H1 (cell line): ENCODE measurements around the gene TRIM15. TPM values are rescaled to one million over a fixed set of nuclear protein-coding genes. Genes with fewer than 3 reads are reported as not detected.

Source experiments
- CTCF ChIA-PET: fragments of 300-600 bp; sonication (Branson Sonifier 250); formaldehyde crosslinking; loops from one replicate; lab custom pipeline; 2021; ENCODE audit not compliant: partially characterized antibody; lab: Charles Lee
- POLR2A ChIA-PET: fragments of 300-600 bp; sonication (Branson Sonifier 250); formaldehyde crosslinking; loops from one replicate; lab custom pipeline; 2021; ENCODE audit warnings: inconsistent platforms; ENCODE audit not compliant: partially characterized antibody; lab: Charles Lee
- DNase-seq, 2 experiments: peaks; one replicate each; pipeline versions ENCODE4 v3.0.0 to v3.0.0-alpha.2; 2010 to 2022; ENCODE audit warnings: low spot score in 2 of 2, low read depth in 1 of 2, mixed read lengths in 1 of 2
- FAIRE-seq: peaks from 2 replicates; lab custom pipeline; 2011; peaks lifted over from hg19 to GRCh38; lab: Jason Lieb, UNC
- H2AFZ ChIP-seq: 2 replicates; pipeline ENCODE4 v1.8.1; 2012; ENCODE audit warnings: low read length, inconsistent platforms
- H2AK5ac ChIP-seq: 2 replicates; pipeline ENCODE4 v1.6.1; 2013; ENCODE audit warnings: low read depth, low read length
- H2BK120ac ChIP-seq: replicated peaks from 2 replicates; pipeline ENCODE3; 2013; ENCODE audit warnings: low read depth, low read length, inconsistent platforms
- H2BK12ac ChIP-seq: 2 replicates; pipeline ENCODE4 v1.6.1; 2013; ENCODE audit warnings: low read depth, low read length
- H2BK15ac ChIP-seq: 2 replicates; pipeline ENCODE4 v1.6.1; 2013; ENCODE audit warnings: low read length
- H2BK20ac ChIP-seq: 2 replicates; pipeline ENCODE4 v1.6.1; 2013; ENCODE audit warnings: low read length
- H2BK5ac ChIP-seq: 2 replicates; pipeline ENCODE4 v1.6.1; 2013; ENCODE audit warnings: low read depth, low read length
- H3K14ac ChIP-seq: 2 replicates; pipeline ENCODE4 v1.6.1; 2013; ENCODE audit warnings: inconsistent platforms; ENCODE audit not compliant: insufficient read length
- H3K18ac ChIP-seq: 2 replicates; pipeline ENCODE4 v1.6.1; 2013; ENCODE audit warnings: low read length; ENCODE audit errors: extremely low read depth
- H3K23ac ChIP-seq: 2 replicates; pipeline ENCODE4 v1.6.1; 2013; ENCODE audit warnings: inconsistent platforms; ENCODE audit not compliant: insufficient read length
- H3K23me2 ChIP-seq: 2 replicates; pipeline ENCODE4 v1.6.1; 2013; ENCODE audit warnings: low read depth, low read length
- H3K27ac ChIP-seq: 2 replicates; pipeline ENCODE4 v1.6.1; 2011; ENCODE audit warnings: low read depth, low read length, inconsistent platforms
- H3K27me3 ChIP-seq, 4 experiments: replicated peaks in 1 of 4; 1 replicate in 1 of 4; 2 replicates in 3 of 4; pipeline versions ENCODE4 v1.6.1 to v1.8.1; 2011 to 2013; ENCODE audit warnings: low read length in 3 of 4, mild to moderate bottlenecking in 3 of 4, inconsistent platforms in 2 of 4, mixed read lengths in 2 of 4, moderate library complexity in 1 of 4; ENCODE audit not compliant: control insufficient read depth in 3 of 4, insufficient read depth in 3 of 4; ENCODE audit errors: extremely low read depth in 1 of 4
- H3K36me3 ChIP-seq, 4 experiments: 2 replicates each; pipeline versions ENCODE4 v1.6.1 to v1.8.1; 2011 to 2013; ENCODE audit warnings: mild to moderate bottlenecking in 4 of 4, low read length in 3 of 4, moderate library complexity in 2 of 4, control low read depth in 1 of 4, inconsistent platforms in 1 of 4; ENCODE audit not compliant: insufficient read depth in 4 of 4, control insufficient read depth in 2 of 4
- H3K4ac ChIP-seq: replicated peaks from 2 replicates; pipeline ENCODE3; 2013; ENCODE audit warnings: low read length, low read depth, mixed read lengths, inconsistent platforms; ENCODE audit not compliant: insufficient read length
- H3K4me1 ChIP-seq, 4 experiments: replicated peaks in 1 of 4; 1 replicate in 1 of 4; 2 replicates in 3 of 4; pipeline versions ENCODE4 v1.6.1 to v1.8.1; 2011 to 2013; ENCODE audit warnings: low read length in 3 of 4, inconsistent platforms in 2 of 4, mixed read lengths in 1 of 4; ENCODE audit not compliant: insufficient read depth in 4 of 4, control insufficient read depth in 3 of 4
- H3K4me2 ChIP-seq, 2 experiments: 2 replicates each; pipeline versions ENCODE4 v1.6.1 to v1.8.1; 2011 to 2013; ENCODE audit warnings: low read depth in 2 of 2, low read length in 2 of 2, control low read depth in 1 of 2, inconsistent platforms in 1 of 2, mild to moderate bottlenecking in 1 of 2; ENCODE audit not compliant: insufficient read depth in 1 of 2
- H3K4me3 ChIP-seq, 4 experiments: fragments of 200-600, 300-600 bp in 1 of 4; sonication (generic), shearing (Covaris generic), sonication (Bioruptor Twin) in 1 of 4; 2 replicates each; pipeline versions ENCODE4 v1.5.1 to v1.8.1; 2011 to 2016; ENCODE audit warnings: low read length in 4 of 4, low read depth in 3 of 4, control low read depth in 2 of 4, inconsistent platforms in 2 of 4, mild to moderate bottlenecking in 2 of 4, mixed read lengths in 1 of 4, moderate library complexity in 1 of 4; ENCODE audit not compliant: insufficient read depth in 2 of 4; ENCODE audit errors: extremely low read depth in 1 of 4
- H3K56ac ChIP-seq: replicated peaks from 2 replicates; pipeline ENCODE3; 2013; ENCODE audit warnings: low read depth, mild to moderate bottlenecking, mixed read lengths, low read length, inconsistent platforms; ENCODE audit not compliant: insufficient read length
- H3K79me1 ChIP-seq: 2 replicates; pipeline ENCODE4 v1.6.1; 2013; ENCODE audit warnings: low read depth, low read length, control low read depth
- H3K79me2 ChIP-seq, 2 experiments: 2 replicates each; pipeline versions ENCODE4 v1.6.1 to v1.8.1; 2012 to 2013; ENCODE audit warnings: low read length in 2 of 2, mild to moderate bottlenecking in 2 of 2, inconsistent platforms in 1 of 2; ENCODE audit not compliant: insufficient read depth in 2 of 2, control insufficient read depth in 1 of 2
- H3K9ac ChIP-seq, 4 experiments: replicated peaks in 1 of 4; 1 replicate in 1 of 4; 2 replicates in 3 of 4; pipeline versions ENCODE4 v1.6.1 to v1.8.1; 2011 to 2013; ENCODE audit warnings: low read depth in 3 of 4, low read length in 3 of 4, control low read depth in 2 of 4, mild to moderate bottlenecking in 2 of 4, moderate library complexity in 2 of 4, inconsistent platforms in 1 of 4; ENCODE audit errors: extremely low read depth in 1 of 4
- H3K9me3 ChIP-seq, 2 experiments: 2 replicates each; pipeline versions ENCODE4 v1.6.1 to v1.8.1; 2012 to 2013; ENCODE audit warnings: mild to moderate bottlenecking in 2 of 2, moderate library complexity in 2 of 2, control low read depth in 1 of 2, inconsistent platforms in 1 of 2, low read depth in 1 of 2, low read length in 1 of 2, mixed read lengths in 1 of 2; ENCODE audit not compliant: insufficient read depth in 2 of 2
- H4K20me1 ChIP-seq, 2 experiments: replicated peaks in 1 of 2; 2 replicates each; pipeline versions ENCODE3 to v1.8.1; 2011 to 2013; ENCODE audit warnings: inconsistent platforms in 2 of 2, low read length in 2 of 2, mild to moderate bottlenecking in 1 of 2; ENCODE audit not compliant: insufficient read depth in 2 of 2, control insufficient read depth in 1 of 2
- H4K5ac ChIP-seq: 2 replicates; pipeline ENCODE4 v1.6.1; 2013; ENCODE audit warnings: low read length, low read depth, mixed read lengths, inconsistent platforms; ENCODE audit not compliant: insufficient read length
- H4K8ac ChIP-seq: 2 replicates; pipeline ENCODE4 v1.8.0; 2013; ENCODE audit warnings: mild to moderate bottlenecking, moderate library complexity, low read length, inconsistent platforms; ENCODE audit not compliant: insufficient read depth; ENCODE audit errors: extremely low read depth
- H4K91ac ChIP-seq: replicated peaks from 2 replicates; pipeline ENCODE3; 2013; ENCODE audit warnings: low read length, mixed read lengths, inconsistent platforms; ENCODE audit not compliant: insufficient read length
- EZH2 ChIP-seq: fragments of 200-600 bp; sonication (generic); IDR thresholded peaks from 2 replicates; pipeline ENCODE4 v1.7.1; 2012; ENCODE audit warnings: low read depth, mild to moderate bottlenecking, moderate library complexity, low read length, inconsistent platforms; ENCODE audit not compliant: severe bottlenecking
- POU5F1 ChIP-seq: IDR thresholded peaks from 2 replicates; pipeline ENCODE4 v1.6.1; 2011; ENCODE audit warnings: low read depth, mild to moderate bottlenecking, low read length, moderate library complexity
- SIRT6 ChIP-seq: IDR thresholded peaks from one replicate; pipeline ENCODE4 v1.7.1; 2012; ENCODE audit warnings: low read length, inconsistent platforms
- WGBS, 2 experiments: shearing (Covaris generic) in 1 of 2; methylation state at CpG; one replicate each; pipeline versions ENCODE4 v1.1.6 to v1.1.7; 2013 to 2015; ENCODE audit warnings: low lambda C conversion rate in 2 of 2, mixed read lengths in 2 of 2, inconsistent platforms in 1 of 2, low coverage in 1 of 2, missing lambda C conversion rate in 1 of 2; ENCODE audit not compliant: insufficient replicate concordance in 2 of 2, insufficient coverage in 1 of 2, insufficient read length in 1 of 2; ENCODE audit errors: extremely low coverage in 1 of 2, missing lambda C conversion rate in 1 of 2; 5-methylcytosine and 5-hydroxymethylcytosine counted together
- polyA plus RNA-seq, 7 experiments: library from polyadenylated mRNA; depleted of rRNA in 3 of 7; stranded (reverse) in 5 of 7; unstranded in 2 of 7; fragments of >200 nt in 5 of 7; fragments of 200-250 nt in 2 of 7; gene quantifications; 1 replicate in 5 of 7; 2 replicates in 1 of 7; 4 replicates in 1 of 7; pipeline versions ENCODE4 v1.2.1 to v1.2.3, GENCODE V29; 2011 to 2013; ENCODE audit warnings: missing spikeins in 2 of 7, mixed read lengths in 2 of 7
- total RNA-seq: library from RNA; stranded (reverse); fragmentation: NEBNext Ultra II Directional; extraction: Animal tissue kit (Norgen Biotek cat#: 25700); gene quantifications from 2 replicates; pipeline ENCODE4 v1.2.1, GENCODE V29; 2021

Gene TRIM15
- total and polyA plus RNA-seq, 2 of the 8 experiments (the other 6 are each of a cell fraction or from before 2014, with no cell fraction given) = 0.18 to 0.48 TPM

- H2BK12ac ChIP-seq = no peak overlapping the region
- WGBS, 2 experiments = 83% methylated on average over 10 of the region's 10 CpGs; no CpG with 5 or more reads in 1 of the 2 experiments
- no peak overlapping the region for H2AK5ac ChIP-seq
- H3K4me3 ChIP-seq = no peak overlapping the region
- no peak overlapping the region for H3K27ac ChIP-seq
- H3K4me2 ChIP-seq = no peak overlapping the region
- no peak overlapping the region for H2AFZ ChIP-seq
- POLR2A ChIA-PET = interaction anchor here (0.8 kb wide), 1 partner anchor 26 kb away, joined by 3 read pairs; no protein-coding TSS in a partner anchor
- no peaks in the 10 kb centered on the region for H3K79me2 ChIP-seq
- no peak overlapping the region for H2BK5ac ChIP-seq
- no peak overlapping the region for H3K56ac ChIP-seq
- peak; percentile 4 for TF ChIP-seq EZH2
- TF ChIP-seq POU5F1 = no peak
- TF ChIP-seq SIRT6 = no peak
- peaks cover 8% of the 10 kb centered on the region; the same call in 1 of the 2 replicates for H3K23me2 ChIP-seq
- H4K5ac ChIP-seq = no peak overlapping the region
- no peaks in the 10 kb centered on the region; a peak in 4 of 7 replicates for H3K4me1 ChIP-seq
- H3K79me1 ChIP-seq = no peaks in the 10 kb centered on the region
- H3K23ac ChIP-seq = no peak overlapping the region
- CTCF ChIA-PET = interaction anchor here (0.7 to 10.2 kb wide), 8 partner anchors 14 to 56 kb away, joined by 3 to 166 read pairs (median 12); partner anchors contain the start of gene TRIM31
- H3K27me3 ChIP-seq = peaks cover 16 to 59% (median 47%) of the 10 kb centered on the region in 4 experiments
- H2BK15ac ChIP-seq = no peak overlapping the region
- no peak overlapping the region for H2BK20ac ChIP-seq
- H3K14ac ChIP-seq = no peak overlapping the region
- no peaks in the 10 kb centered on the region for H4K20me1 ChIP-seq
- H3K4ac ChIP-seq = no peak overlapping the region
- DNase-seq (no peak), FAIRE-seq (no peak)
- H3K9me3 ChIP-seq = no peaks in the 10 kb centered on the region
- H3K36me3 ChIP-seq = no peaks in the 10 kb centered on the region
- H3K9ac ChIP-seq = no peak overlapping the region
- no peak overlapping the region for H2BK120ac ChIP-seq
- H3K18ac ChIP-seq = no peak overlapping the region
- no peak overlapping the region for H4K8ac ChIP-seq
- H4K91ac ChIP-seq = no peak overlapping the region
These were observed 33.8 kb upstream of the TRIM15 start for GRCh38 chr6:30129265-30130178.
